Dermis microvascular lymphatic vessel endothelial cell (primary cell): ENCODE data around the gene SERPINA7. TPM values are rescaled to one million over a fixed set of nuclear protein-coding genes. Genes with fewer than 3 reads are reported as not detected.
"Not testable (repeated sequence)": the region's sequence is repeated elsewhere in the genome, so short reads cannot be mapped to it uniquely, and the experiment has no call there.

ENCODE experiments used
- DNase-seq, 2 donors: peaks; one replicate each; pipeline versions ENCODE4 v3.0.0 to v3.0.0-alpha.2; 2010; ENCODE audit warnings: low read depth in 2 of 2
- total RNA-seq: library from RNA; depleted of rRNA; stranded (reverse); fragments of >200 nt; gene quantifications from 2 replicates; pipeline ENCODE4 v1.2.1, GENCODE V29; 2014

The SERPINA7 gene, protein sequence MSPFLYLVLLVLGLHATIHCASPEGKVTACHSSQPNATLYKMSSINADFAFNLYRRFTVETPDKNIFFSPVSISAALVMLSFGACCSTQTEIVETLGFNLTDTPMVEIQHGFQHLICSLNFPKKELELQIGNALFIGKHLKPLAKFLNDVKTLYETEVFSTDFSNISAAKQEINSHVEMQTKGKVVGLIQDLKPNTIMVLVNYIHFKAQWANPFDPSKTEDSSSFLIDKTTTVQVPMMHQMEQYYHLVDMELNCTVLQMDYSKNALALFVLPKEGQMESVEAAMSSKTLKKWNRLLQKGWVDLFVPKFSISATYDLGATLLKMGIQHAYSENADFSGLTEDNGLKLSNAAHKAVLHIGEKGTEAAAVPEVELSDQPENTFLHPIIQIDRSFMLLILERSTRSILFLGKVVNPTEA
- total RNA-seq, result not detected in 2 replicates

DNA sequence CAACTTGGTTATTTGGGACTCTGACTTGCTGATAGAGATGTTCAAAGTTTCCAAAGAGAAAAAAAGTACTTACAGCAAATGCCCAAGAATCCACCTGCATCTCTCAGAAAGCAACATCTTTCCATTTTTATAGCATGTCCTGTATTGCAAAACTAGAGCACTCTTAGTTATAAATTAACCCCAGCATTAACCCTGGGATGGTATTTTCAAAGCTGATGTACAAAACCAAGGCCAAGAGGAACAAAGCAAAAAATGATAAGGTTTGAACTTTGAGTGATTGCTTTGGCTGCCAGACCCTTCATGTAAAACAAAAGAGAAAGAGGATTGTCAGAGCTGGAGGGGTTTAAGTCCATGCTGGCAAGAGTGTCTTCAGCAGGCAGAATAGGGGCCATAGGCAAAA is at the start of gene SERPINA7:
Gene SERPINA7, minus strand, starts transcription at position 103 of the 400 bp plus-strand sequence. CDS start 1,669 bp downstream, outside the sequence.
- DNase-seq, result no peak

DNA sequence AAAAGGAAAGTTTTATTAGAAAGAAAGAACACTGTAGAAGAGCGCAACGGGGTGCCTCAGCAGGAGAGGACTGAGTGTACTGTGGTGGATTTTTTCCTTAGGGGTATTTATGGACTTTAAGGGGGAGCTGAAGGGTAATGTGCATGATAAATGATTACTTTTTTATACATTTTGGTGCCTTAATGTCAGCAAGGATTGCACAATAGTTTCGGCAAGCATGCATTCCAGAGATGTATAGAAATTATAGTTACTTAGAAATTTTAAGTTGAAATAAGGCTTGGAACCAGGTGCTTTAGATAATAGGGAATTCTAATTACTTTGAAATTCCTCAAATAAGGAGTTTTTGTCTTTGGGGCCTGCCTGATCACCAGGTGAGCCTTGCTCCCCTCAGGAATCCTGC is 30.5 kb upstream of the SERPINA7 start:
- no peak for DNase-seq

DNA sequence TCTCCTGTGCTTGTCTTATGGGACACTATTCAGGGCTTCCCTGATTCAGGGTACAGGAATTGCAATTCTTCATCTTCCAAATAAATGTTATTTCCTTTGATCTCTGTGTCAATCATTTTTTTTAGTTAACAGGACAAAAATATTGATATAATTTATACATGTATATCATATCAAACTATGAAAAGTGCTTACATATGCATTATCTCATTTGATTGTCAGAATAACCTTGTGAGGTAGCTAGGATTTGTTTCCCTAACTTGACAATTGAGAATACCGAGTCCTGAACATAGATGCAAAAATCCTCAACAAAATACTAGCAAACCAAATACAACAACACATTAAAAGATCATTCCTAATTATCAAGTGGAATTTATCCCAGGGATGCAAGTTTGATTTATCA is 11.5 kb upstream of the SERPINA7 start:
- DNase-seq, result no peak

DNA sequence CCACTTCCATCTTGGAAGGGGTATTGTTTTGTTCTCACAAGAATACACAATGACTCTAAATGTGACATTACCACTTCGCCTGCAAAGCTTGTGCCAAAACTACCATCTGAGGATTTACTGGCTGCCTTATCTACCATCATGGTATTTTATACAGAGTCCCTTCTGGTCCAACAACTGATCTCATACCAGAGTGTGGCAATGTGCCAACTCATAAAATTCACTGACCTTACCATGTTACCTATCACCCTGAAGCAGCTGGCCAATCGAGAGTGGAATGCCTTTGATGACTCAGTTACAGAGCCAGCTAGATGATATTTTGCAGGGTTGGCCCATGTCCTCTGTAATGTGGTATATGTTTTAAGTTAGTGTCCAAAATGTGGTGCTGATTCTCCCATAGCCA is 3.8 kb upstream of the SERPINA7 start:
- no peak for DNase-seq

DNA sequence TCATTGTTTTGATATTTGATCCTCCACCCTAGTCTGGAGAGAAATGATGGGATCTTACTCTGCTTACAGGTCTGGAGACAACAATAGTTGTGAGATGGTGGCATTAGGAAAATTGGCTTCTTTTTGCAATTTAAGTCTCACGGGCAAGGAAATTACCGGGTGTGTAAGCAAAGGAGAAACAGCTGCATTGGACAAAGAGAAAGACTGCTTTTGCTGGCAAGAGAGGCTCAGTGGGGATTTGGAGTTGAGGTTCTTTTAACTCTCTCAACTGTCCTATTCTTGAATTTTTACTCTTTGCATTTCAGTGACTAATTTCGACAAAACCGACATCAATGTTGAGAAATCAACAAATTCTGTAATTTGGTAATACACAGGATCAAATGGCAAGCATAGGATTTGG is 2.3 kb upstream of the SERPINA7 start:
- no peak for DNase-seq

DNA sequence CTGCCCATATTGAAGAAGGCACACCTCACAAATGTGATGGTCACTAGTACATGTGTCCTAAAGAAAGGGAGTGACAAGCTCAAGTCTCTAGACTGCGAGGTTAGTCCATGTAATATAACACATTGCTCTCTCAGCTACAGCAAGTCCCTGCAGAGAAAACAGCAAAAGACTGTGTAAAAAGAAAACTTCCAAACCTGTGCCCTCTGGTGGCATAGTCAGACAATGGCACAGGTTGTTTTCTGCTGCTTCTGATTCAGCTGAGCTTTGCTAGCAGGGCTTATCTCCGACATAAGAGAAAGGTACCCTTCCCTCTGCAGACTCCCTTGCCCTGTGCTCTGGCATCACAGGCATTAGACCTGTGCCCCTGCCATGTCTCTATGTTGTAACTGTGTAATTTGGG is 1.4 kb upstream of the SERPINA7 start:
- DNase-seq, result no peak

DNA sequence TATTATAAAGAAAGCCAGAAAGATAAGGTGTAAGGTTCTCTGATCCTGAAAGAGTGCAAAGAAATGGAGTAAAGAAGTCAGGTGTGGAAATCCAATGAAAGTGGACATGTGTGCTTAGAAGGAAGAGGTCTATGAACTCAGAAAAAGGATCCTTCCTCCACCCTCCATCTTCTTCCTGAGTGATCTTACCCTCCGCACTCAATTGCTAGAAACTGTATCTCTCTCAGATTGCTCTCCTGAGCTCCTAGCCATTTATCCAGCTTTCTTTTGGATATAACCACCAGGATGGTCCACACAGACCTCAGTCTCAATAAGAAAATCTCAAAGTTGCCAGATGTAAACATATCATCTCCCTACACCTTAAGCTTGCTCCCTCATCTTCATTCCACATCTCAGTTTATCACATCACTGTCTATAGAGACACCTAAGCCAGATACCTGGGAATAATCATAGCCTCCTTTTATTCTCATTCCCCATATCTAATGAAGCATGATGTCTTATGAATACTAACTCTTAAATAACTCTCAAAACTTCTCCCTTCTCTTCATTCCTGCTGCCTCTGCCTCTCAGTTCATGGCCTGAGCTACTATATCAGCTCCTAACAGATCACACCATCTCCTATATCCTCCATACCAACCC is 573 bp downstream of the SERPINA7 start:
- no peak for DNase-seq

DNA sequence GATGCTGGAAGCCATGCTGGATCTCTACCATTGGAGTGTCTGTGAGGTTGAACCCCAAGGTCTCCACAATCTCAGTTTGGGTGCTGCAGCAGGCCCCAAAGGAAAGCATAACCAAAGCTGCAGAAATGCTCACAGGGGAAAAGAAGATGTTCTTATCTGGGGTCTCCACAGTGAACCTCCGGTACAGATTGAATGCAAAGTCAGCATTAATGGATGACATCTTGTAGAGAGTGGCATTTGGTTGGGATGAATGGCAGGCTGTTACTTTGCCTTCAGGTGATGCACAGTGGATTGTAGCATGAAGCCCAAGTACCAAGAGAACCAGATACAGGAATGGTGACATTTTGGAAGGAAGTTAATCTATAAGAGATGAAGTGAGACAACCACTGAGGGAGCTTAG is 1.8 kb downstream of the SERPINA7 start:
- no peak for DNase-seq

DNA sequence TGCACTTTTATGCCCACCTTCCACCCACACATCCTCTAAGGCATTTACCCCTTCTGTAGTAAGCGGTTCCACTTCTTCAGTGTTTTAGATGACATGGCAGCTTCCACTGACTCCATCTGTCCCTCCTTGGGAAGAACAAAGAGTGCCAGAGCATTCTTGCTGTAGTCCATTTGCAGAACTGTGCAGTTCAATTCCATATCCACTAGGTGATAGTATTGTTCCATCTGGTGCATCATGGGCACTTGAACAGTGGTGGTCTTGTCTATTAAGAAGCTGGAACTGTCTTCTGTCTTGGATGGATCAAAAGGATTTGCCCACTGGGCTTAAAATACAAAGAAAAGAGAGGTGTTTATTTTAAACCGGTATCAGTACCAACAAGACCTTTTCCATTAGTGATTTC is 3.5 kb downstream of the SERPINA7 start:
- DNase-seq, result no peak

DNA sequence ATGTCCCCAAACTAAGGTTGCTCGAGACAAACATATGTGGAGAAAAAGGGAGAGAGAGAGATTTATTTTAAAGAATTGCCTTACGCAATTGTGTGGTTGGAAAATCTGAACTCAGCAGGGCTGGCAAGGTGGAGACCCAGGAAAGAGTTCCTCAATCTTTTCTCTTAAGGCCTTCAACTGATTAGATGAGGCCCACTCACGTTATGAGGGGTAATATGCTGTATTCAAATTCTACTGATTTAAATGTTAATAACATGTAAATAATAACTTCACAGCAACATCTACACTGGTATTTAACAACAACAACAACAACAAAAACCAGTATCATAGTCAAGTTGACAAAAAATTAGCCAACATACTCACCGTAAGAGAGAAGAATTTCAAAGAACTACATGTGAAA is 14.6 kb downstream of the SERPINA7 start:
- DNase-seq, result no peak

DNA sequence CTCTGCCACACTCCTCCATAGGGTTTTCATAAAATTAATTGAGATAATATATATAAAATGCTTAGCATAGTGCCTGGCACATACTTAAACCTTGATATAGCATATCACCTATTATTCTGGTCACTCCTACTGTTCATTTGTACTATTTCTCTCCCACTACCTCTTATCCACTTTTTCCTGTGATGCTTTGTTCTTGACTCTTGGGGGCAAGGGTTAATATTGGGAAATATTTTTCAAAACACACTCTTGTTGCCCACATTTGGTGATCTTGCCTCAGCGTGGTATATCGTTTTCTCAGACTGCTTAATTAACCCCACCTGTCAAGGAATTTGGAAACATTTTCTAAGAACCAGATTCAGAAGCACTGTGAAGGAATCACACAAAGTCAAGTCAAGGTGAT is 16.3 kb downstream of the SERPINA7 start:
- no peak for DNase-seq

DNA sequence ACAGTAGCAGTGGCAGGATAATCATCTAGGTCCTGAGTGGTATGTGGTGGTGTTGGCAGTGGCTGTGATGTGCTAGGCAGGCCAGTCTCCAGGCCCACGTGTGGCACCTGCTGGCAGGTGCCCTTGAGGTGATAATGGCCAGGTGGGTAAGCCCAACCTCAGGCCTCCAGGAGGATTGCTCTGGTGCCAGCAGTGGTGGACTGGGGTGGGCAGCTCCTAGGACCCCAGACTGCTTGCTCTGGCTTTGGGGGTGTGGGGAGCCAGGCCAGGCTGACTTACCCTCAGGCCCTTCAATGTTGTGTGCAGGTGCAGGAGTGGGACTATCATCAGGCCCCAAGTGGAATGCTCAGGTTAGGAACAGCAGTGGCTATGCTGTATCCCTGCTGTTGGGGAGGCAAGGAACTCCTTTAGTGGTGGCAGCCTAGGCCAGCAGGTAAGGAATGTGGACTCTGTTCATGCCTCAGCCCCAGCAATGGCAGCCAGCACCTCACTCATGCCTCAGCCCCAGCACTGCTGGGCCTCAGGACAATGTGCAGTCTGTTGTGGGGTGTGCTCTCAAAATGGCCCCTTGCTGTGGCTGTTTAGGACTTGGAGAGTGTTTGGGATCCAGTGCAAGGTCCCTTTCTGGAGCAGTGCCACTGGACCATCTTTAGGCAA is 24.3 kb downstream of the SERPINA7 start:
- DNase-seq, result no peak

DNA sequence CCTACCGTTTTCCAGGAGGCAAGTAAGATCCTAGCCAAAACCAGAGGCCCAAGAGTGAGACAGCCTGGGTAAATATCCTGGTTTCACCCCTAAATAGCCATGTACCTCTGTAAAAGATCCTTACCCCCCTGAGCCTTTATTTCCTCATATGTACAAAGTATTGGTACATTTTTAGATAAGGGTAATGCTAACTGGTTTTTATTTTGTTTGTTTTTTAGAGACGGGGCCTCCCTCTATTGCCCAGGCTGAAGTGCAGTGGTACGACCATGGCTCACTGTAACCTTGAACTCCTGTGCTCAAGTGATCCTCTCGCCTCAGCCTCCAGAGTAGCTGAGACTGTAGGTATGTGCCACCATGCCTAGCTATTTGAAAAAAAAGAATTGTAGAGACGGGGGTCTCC is 29.4 kb downstream of the SERPINA7 start:
- DNase-seq, result no peak

DNA sequence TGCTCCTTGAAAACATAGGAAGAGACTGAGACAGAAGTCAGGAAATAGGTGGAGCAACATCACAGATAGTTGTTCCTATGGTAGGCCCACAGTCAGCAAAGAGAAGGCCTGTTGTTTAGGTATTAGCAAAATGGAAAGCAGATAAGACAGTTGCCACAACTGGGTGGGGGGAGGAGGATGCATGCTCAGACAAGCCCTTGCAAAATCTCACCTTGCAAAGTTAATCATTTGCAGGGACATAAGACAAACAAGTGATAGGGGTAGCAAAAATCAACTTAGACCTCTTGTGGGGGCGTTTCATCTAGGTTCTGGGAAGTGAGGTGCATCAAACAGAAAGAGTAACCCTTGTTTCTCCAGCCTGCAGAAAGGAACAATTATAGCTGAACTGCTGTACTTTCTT is 30.7 kb downstream of the SERPINA7 start:
- DNase-seq, result no peak

DNA sequence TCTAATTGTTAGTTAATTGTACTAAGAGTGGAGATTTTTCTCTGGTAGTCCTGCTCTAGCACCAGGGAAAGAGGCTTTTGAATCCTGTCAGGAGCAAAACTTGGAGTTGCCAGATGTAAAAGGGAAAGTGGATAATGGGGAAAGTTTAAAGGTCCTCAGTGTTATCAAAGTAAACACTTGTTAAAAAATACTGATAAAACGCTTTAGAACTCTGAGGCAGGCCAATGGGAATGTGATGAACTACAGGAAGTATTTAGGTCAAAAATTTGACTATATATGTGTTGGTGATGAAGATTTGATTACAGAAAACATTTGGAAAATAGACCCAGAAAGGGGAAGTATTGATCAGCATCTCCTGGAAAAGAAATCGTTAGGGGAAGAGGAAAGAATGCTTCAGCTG is 32.8 kb downstream of the SERPINA7 start:
- DNase-seq, result no peak

DNA sequence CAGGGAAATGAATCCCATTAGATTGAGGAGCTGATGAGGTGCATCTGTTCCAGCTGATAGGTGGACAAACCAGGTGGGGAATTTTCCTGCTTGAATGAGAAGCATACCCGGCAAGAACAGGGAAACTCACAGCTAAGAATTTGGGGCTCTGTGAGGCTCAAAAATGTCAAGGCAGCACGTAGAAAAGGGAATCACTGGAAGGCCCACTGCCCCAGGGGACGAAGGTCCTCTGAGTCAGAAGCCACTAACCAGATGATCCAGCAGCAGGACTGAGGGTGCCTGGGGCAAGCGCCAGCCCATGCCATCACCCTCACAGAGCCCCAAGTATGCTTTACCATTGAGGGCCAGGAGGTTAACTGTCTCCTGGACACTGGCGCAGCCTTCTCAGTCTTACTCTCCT is 37.9 kb downstream of the SERPINA7 start:
- DNase-seq, result not testable (repeated sequence)

DNA sequence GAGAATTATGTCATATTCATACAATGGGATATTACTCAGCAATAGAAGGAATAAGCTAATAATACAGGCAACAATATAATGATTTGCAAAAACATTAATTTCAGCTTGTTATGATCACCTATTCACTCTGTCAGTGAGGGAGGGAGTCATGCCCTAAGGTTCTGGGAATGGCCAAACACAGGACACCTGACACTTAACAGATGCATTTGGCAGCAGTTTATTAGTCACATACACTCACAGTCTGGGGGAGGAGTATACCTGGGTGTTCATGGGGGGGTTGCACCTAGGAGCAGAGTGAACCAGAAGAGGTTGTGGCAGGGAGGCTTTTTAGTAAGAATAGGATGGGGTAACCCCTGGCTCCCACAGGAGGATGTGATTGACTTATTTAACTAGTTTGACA is 38.3 kb downstream of the SERPINA7 start:
- DNase-seq, result no peak

DNA sequence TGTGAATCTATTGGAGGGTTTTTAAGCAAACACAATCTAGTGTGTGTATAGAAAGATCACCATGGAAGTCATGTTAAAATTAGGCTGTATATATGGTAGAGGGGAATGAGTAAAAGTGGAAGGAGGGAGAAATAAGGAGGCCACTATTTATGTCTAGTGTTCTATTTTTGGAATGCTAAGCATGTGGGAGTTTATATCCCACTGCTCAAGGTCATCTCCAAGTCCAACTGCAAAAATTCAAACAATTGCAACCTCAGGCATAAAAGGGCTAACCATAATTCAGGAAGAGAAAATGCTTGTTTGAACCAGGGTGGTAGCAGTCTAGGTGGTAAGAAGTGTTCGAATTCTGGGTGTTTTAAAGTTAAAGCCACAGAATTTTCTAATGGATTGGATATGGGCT is 39.2 kb downstream of the SERPINA7 start:
- no peak for DNase-seq

DNA sequence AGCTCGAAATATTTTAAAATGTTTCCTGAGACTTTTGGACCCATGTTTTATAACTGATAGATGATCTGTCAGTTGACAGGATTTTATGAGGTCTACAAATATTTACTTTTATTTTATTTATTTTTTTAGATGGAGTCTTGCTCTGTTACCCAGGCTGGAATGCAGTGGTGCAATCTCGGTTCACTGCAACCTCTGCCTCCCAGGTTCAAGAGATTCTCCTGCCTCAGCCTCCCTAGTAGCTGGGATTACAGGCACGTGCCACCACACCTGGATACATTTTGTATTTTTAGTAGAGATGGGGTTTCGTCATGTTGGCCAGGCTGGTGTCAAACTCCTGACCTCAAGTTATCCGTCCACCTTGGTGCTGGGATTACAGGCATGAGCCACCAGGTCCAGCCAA is 50.0 kb downstream of the SERPINA7 start:
- not testable (repeated sequence) for DNase-seq
